Activated naive CD4-positive, alpha-beta T cell treated with anti-CD3 and anti-CD28 coated beads, Interleukin-2, amount 50 U/mL, for 72 hours (primary cell): ENCODE data around the gene HNRNPLL. TPM values are rescaled to one million over a fixed set of nuclear protein-coding genes. Genes with fewer than 3 reads are reported as not detected.
A peak's percentile ranks its signal among the peaks of the same experiment; 100 is the strongest.

ENCODE experiments used
- ATAC-seq, 2 donors: fragments of 150-1000 bp; cut with Tn5 transposase; 2 replicates each; pipeline ENCODE4 v1.10.0; 2021; ENCODE audit warnings: mild to moderate bottlenecking in 2 of 2, moderate library complexity in 2 of 2
- DNase-seq, 2 donors: peaks; one replicate each; pipeline ENCODE4 v3.0.0; 2021 to 2022; ENCODE audit warnings: low spot score in 2 of 2
- H3K27ac Mint-ChIP-seq, 2 donors: one replicate each; pipeline ENCODE4 v1.8.0; 2022; ENCODE audit warnings: mild to moderate bottlenecking in 2 of 2, mixed read lengths in 2 of 2
- H3K36me3 Mint-ChIP-seq, 2 donors: one replicate each; pipeline ENCODE4 v1.8.0; 2022; ENCODE audit warnings: mixed read lengths in 2 of 2
- H3K9me3 Mint-ChIP-seq, 2 donors: one replicate each; pipeline ENCODE4 v1.8.0; 2022; ENCODE audit warnings: mixed read lengths in 2 of 2
- total RNA-seq, 2 donors: library from RNA; stranded (reverse); gene quantifications; one replicate each; pipeline ENCODE4 v1.2.3, GENCODE V29; 2022

The HNRNPLL gene
- total RNA-seq, 2 donors from 2014 or later: 49.1 to 61.8 TPM

GRCh38 chr2:38533180-38533579 is 69.5 kb downstream of the HNRNPLL start:
- DNase-seq: no peak
- Mint-ChIP-seq H3K36me3 (no peaks in the 10 kb centered on the region), H3K27ac (no peak overlapping the region), H3K9me3 (no peaks in the 10 kb centered on the region)
- ATAC-seq: no peak

GRCh38 chr2:38532366-38532765 is 70.4 kb downstream of the HNRNPLL start:
- Mint-ChIP-seq H3K36me3 (no peaks in the 10 kb centered on the region), H3K9me3 (no peaks in the 10 kb centered on the region), H3K27ac (no peak overlapping the region)
- ATAC-seq (no peak), DNase-seq (no peak)

GRCh38 chr2:38529208-38529607 is 73.5 kb downstream of the HNRNPLL start:
- H3K9me3 Mint-ChIP-seq: no peaks in the 10 kb centered on the region
- ATAC-seq (no peak), DNase-seq (no peak)
- H3K27ac Mint-ChIP-seq: no peak overlapping the region
- no peaks in the 10 kb centered on the region for H3K36me3 Mint-ChIP-seq

- no peaks in the 10 kb centered on the region for H3K9me3 Mint-ChIP-seq
- DNase-seq: no peak
- H3K27ac Mint-ChIP-seq: no peak overlapping the region
- ATAC-seq: no peak
- H3K36me3 Mint-ChIP-seq: no peaks in the 10 kb centered on the region
Observed at GRCh38 chr2:38528534-38528933, 74.2 kb downstream of the HNRNPLL start.

GRCh38 chr2:38528008-38528442 is 74.7 kb downstream of the HNRNPLL start:
- Mint-ChIP-seq H3K36me3 (no peaks in the 10 kb centered on the region), H3K9me3 (no peaks in the 10 kb centered on the region), H3K27ac (no peak overlapping the region)
- DNase-seq (peak in 1 of 2 donors; percentile 56), ATAC-seq (peak; percentile 76 to 83)

GRCh38 chr2:38527338-38528007 is 75.3 kb downstream of the HNRNPLL start:
- Mint-ChIP-seq H3K27ac (no peak overlapping the region), H3K9me3 (no peaks in the 10 kb centered on the region), H3K36me3 (no peaks in the 10 kb centered on the region)
- no peak for DNase-seq
- ATAC-seq: no peak

GRCh38 chr2:38526195-38526594 is 76.5 kb downstream of the HNRNPLL start:
- no peaks in the 10 kb centered on the region for H3K9me3 Mint-ChIP-seq
- ATAC-seq: no peak
- H3K36me3 Mint-ChIP-seq: no peaks in the 10 kb centered on the region
- no peak for DNase-seq
- no peak overlapping the region for H3K27ac Mint-ChIP-seq

- DNase-seq: no peak
- no peak for ATAC-seq
- Mint-ChIP-seq H3K27ac (no peak overlapping the region), H3K36me3 (no peaks in the 10 kb centered on the region), H3K9me3 (no peaks in the 10 kb centered on the region)
Observed at GRCh38 chr2:38524580-38524979, 78.1 kb downstream of the HNRNPLL start.

GRCh38 chr2:38523728-38524437 is 78.8 kb downstream of the HNRNPLL start:
- H3K27ac Mint-ChIP-seq: no peak overlapping the region
- ATAC-seq: no peak
- DNase-seq: no peak
- H3K9me3 Mint-ChIP-seq: no peaks in the 10 kb centered on the region
- H3K36me3 Mint-ChIP-seq: no peaks in the 10 kb centered on the region

- DNase-seq (no peak), ATAC-seq (no peak)
- H3K27ac Mint-ChIP-seq: no peak overlapping the region
- H3K36me3 Mint-ChIP-seq: no peaks in the 10 kb centered on the region
- H3K9me3 Mint-ChIP-seq: no peaks in the 10 kb centered on the region
Observed at GRCh38 chr2:38522754-38523349, 79.9 kb downstream of the HNRNPLL start.

GRCh38 chr2:38521835-38522234 is 80.9 kb downstream of the HNRNPLL start:
- Mint-ChIP-seq H3K36me3 (no peaks in the 10 kb centered on the region), H3K9me3 (no peaks in the 10 kb centered on the region), H3K27ac (no peak overlapping the region)
- DNase-seq: no peak
- no peak for ATAC-seq

- Mint-ChIP-seq H3K27ac (no peak overlapping the region), H3K9me3 (no peaks in the 10 kb centered on the region), H3K36me3 (no peaks in the 10 kb centered on the region)
- DNase-seq (no peak), ATAC-seq (no peak)
Observed at GRCh38 chr2:38517284-38517683, 85.4 kb downstream of the HNRNPLL start.

GRCh38 chr2:38516526-38516925 is 86.2 kb downstream of the HNRNPLL start:
- H3K36me3 Mint-ChIP-seq: no peaks in the 10 kb centered on the region
- DNase-seq: no peak
- H3K9me3 Mint-ChIP-seq: no peaks in the 10 kb centered on the region
- ATAC-seq: no peak
- no peak overlapping the region for H3K27ac Mint-ChIP-seq

- DNase-seq (no peak), ATAC-seq (no peak)
- H3K36me3 Mint-ChIP-seq: no peaks in the 10 kb centered on the region
- H3K27ac Mint-ChIP-seq: no peak overlapping the region
- H3K9me3 Mint-ChIP-seq: no peaks in the 10 kb centered on the region
Observed at GRCh38 chr2:38516122-38516521, 86.6 kb downstream of the HNRNPLL start.

- no peaks in the 10 kb centered on the region for H3K36me3 Mint-ChIP-seq
- ATAC-seq (no peak), DNase-seq (no peak)
- no peaks in the 10 kb centered on the region for H3K9me3 Mint-ChIP-seq
- H3K27ac Mint-ChIP-seq: peak overlapping the region in 1 of 2 donors; percentile 22
Observed at GRCh38 chr2:38515155-38516074, 87.3 kb downstream of the HNRNPLL start.

- Mint-ChIP-seq H3K9me3 (no peaks in the 10 kb centered on the region), H3K27ac (no peak overlapping the region), H3K36me3 (no peaks in the 10 kb centered on the region)
- DNase-seq: no peak
- ATAC-seq: no peak
Observed at GRCh38 chr2:38514603-38515154, 88.0 kb downstream of the HNRNPLL start.
